ENCODE measurements around the gene GJD2. TPM values are rescaled to one million over a fixed set of nuclear protein-coding genes. Genes with fewer than 3 reads are reported as not detected.

Gene GJD2
- under 1 TPM in 2 of 4 donors, not detected in 2; 0.06 TPM for polyA plus RNA-seq (ENCODE audit: insufficient read length in 4 of 4)

GRCh38 chr15:34754674-34755418 lies at the start of gene GJD2:
Gene GJD2 (minus strand): TSS chr15:34754998. CDS start chr15:34754488, 510 bp downstream.
- peak in 1 of 4 donors; percentile 2 for DNase-seq (ENCODE audit: low read depth in 4 of 4, low spot score in 3 of 4)

GRCh38 chr15:34804113-34804512 lies 49.3 kb upstream of the GJD2 start:
- no peak for DNase-seq (ENCODE audit: low read depth in 4 of 4, low spot score in 3 of 4)

GRCh38 chr15:34802803-34803750 lies 48.3 kb upstream of the GJD2 start:
- no peak for DNase-seq (ENCODE audit: low read depth in 4 of 4, low spot score in 3 of 4)

- no peak for DNase-seq (ENCODE audit: low read depth in 4 of 4, low spot score in 3 of 4)
Measured at GRCh38 chr15:34802371-34802770, 47.6 kb upstream of the GJD2 start.

GRCh38 chr15:34799149-34800101 lies 44.6 kb upstream of the GJD2 start:
- no peak for DNase-seq (ENCODE audit: low read depth in 4 of 4, low spot score in 3 of 4)

GRCh38 chr15:34796847-34797435 lies 42.1 kb upstream of the GJD2 start:
- DNase-seq (ENCODE audit: low read depth in 4 of 4, low spot score in 3 of 4), result no peak

- DNase-seq (ENCODE audit: low read depth in 4 of 4, low spot score in 3 of 4), result no peak
Measured at GRCh38 chr15:34795267-34796081, 40.7 kb upstream of the GJD2 start, which contains the start of gene ACTC1. Gene ACTC1 (minus strand): TSS chr15:34795549. CDS start chr15:34794808, 741 bp downstream.

- no peak for DNase-seq (ENCODE audit: low read depth in 4 of 4, low spot score in 3 of 4)
Measured at GRCh38 chr15:34794590-34795206, 39.9 kb upstream of the GJD2 start.

- no peak for DNase-seq (ENCODE audit: low read depth in 4 of 4, low spot score in 3 of 4)
Measured at GRCh38 chr15:34793901-34794300, 39.1 kb upstream of the GJD2 start.

- no peak for DNase-seq (ENCODE audit: low read depth in 4 of 4, low spot score in 3 of 4)
Measured at GRCh38 chr15:34793071-34793470, 38.3 kb upstream of the GJD2 start.

- no peak for DNase-seq (ENCODE audit: low read depth in 4 of 4, low spot score in 3 of 4)
Measured at GRCh38 chr15:34791701-34792100, 36.9 kb upstream of the GJD2 start.

- DNase-seq (ENCODE audit: low read depth in 4 of 4, low spot score in 3 of 4), result no peak
Measured at GRCh38 chr15:34790121-34790520, 35.3 kb upstream of the GJD2 start.

- DNase-seq (ENCODE audit: low read depth in 4 of 4, low spot score in 3 of 4), result no peak
Measured at GRCh38 chr15:34789326-34789725, 34.5 kb upstream of the GJD2 start.

GRCh38 chr15:34786206-34786605 lies 31.4 kb upstream of the GJD2 start:
- no peak for DNase-seq (ENCODE audit: low read depth in 4 of 4, low spot score in 3 of 4)

- DNase-seq (ENCODE audit: low read depth in 4 of 4, low spot score in 3 of 4), result no peak
Measured at GRCh38 chr15:34783991-34784390, 29.2 kb upstream of the GJD2 start.

GRCh38 chr15:34783431-34783830 lies 28.6 kb upstream of the GJD2 start:
- DNase-seq (ENCODE audit: low read depth in 4 of 4, low spot score in 3 of 4), result no peak

- no peak for DNase-seq (ENCODE audit: low read depth in 4 of 4, low spot score in 3 of 4)
Measured at GRCh38 chr15:34782901-34783300, 28.1 kb upstream of the GJD2 start.

GRCh38 chr15:34780725-34781124 lies 25.9 kb upstream of the GJD2 start:
- no peak for DNase-seq (ENCODE audit: low read depth in 4 of 4, low spot score in 3 of 4)

All from right renal pelvis (tissue), 4 donors.